T47D (cell line): ENCODE results near the gene TIMP2.
"Not testable (repeated sequence)": the region's sequence is repeated elsewhere in the genome, so short reads cannot be mapped to it uniquely, and the experiment has no call there.

Experiments
- DNase-seq, 2 experiments: peaks; one replicate each; pipeline versions ENCODE4 v3.0.0 to v3.0.0-alpha.2; 2011 to 2012; ENCODE audit warnings: low read depth in 1 of 2, low spot score in 1 of 2
- JUND ChIP-seq: IDR thresholded peaks from 2 replicates; pipeline ENCODE4 v1.6.1; 2012; ENCODE audit warnings: low read depth
- in situ Hi-C: cut with HindIII; loops from 2 replicates; pipeline ENCODE4 v1.10.0; 2016; ENCODE audit warnings: low sequenced_read_pairs, low pct_unique_long_range_greater_than_20kb

The TIMP2 gene

GRCh38 chr17:78904371-78904770 lies 20.8 kb downstream of the TIMP2 start:
- DNase-seq, result no peak
- in situ Hi-C loops, result no loop called here
- no peak for TF ChIP-seq JUND

GRCh38 chr17:78903101-78903779 lies 21.9 kb downstream of the TIMP2 start, which contains the start of gene CEP295NL:
CEP295NL (minus strand) TSS chr17:78903201; CDS start chr17:78901828, 1,373 bp downstream.
- TF ChIP-seq JUND, result no peak

GRCh38 chr17:78902231-78902630 lies 23.0 kb downstream of the TIMP2 start:
- in situ Hi-C loops, result not testable (repeated sequence)

More at GRCh38 chr17:78903101-78903779, 21.9 kb downstream of the TIMP2 start, which contains the start of gene CEP295NL:
- DNase-seq, result no peak
- in situ Hi-C loops, result no loop called here

GRCh38 chr17:78901806-78902205 lies 23.4 kb downstream of the TIMP2 start:
- in situ Hi-C loops, result no loop called here
- TF ChIP-seq JUND, result no peak
- DNase-seq, result no peak

More at GRCh38 chr17:78902231-78902630, 23.0 kb downstream of the TIMP2 start:
- not testable (repeated sequence) for DNase-seq

GRCh38 chr17:78900816-78901215 lies 24.4 kb downstream of the TIMP2 start:
- in situ Hi-C loops, result no loop called here
- TF ChIP-seq JUND, result no peak
- no peak for DNase-seq

- no peak for TF ChIP-seq JUND
- DNase-seq, result peak; percentile 77 to 88
- in situ Hi-C loops, result no loop called here
Observed at GRCh38 chr17:78899361-78900260, 25.6 kb downstream of the TIMP2 start.

GRCh38 chr17:78898947-78899346 lies 26.2 kb downstream of the TIMP2 start:
- in situ Hi-C loops, result no loop called here
- no peak for TF ChIP-seq JUND
- DNase-seq, result no peak

- peak in 1 of 2 experiments; percentile 26 for DNase-seq
- no peak for TF ChIP-seq JUND
- in situ Hi-C loops, result no loop called here
Observed at GRCh38 chr17:78898075-78898836, 26.9 kb downstream of the TIMP2 start.

GRCh38 chr17:78897664-78898047 lies 27.5 kb downstream of the TIMP2 start:
- no peak for DNase-seq
- in situ Hi-C loops, result no loop called here
- TF ChIP-seq JUND, result no peak

- in situ Hi-C loops, result no loop called here
- no peak for TF ChIP-seq JUND
- no peak for DNase-seq
Observed at GRCh38 chr17:78896834-78897663, 28.1 kb downstream of the TIMP2 start.

GRCh38 chr17:78896091-78896833 lies 28.9 kb downstream of the TIMP2 start:
- in situ Hi-C loops, result no loop called here
- TF ChIP-seq JUND, result no peak
- DNase-seq, result no peak
